C4-2B (cell line): ENCODE results near the gene SMAD4.

Source experiments
- ZFX ChIP-seq: fragments of 450-650 bp; IDR thresholded peaks from 2 replicates; pipeline ENCODE4 v1.6.1; 2017
- TF ChIP-seq, protein P1 (sequence below): fragments of 450-650 bp; conservative IDR thresholded peaks from 2 replicates; pipeline ENCODE4 v1.5.1; 2017; ENCODE audit warnings: mild to moderate bottlenecking

- TF ChIP-seq, protein P1, sequence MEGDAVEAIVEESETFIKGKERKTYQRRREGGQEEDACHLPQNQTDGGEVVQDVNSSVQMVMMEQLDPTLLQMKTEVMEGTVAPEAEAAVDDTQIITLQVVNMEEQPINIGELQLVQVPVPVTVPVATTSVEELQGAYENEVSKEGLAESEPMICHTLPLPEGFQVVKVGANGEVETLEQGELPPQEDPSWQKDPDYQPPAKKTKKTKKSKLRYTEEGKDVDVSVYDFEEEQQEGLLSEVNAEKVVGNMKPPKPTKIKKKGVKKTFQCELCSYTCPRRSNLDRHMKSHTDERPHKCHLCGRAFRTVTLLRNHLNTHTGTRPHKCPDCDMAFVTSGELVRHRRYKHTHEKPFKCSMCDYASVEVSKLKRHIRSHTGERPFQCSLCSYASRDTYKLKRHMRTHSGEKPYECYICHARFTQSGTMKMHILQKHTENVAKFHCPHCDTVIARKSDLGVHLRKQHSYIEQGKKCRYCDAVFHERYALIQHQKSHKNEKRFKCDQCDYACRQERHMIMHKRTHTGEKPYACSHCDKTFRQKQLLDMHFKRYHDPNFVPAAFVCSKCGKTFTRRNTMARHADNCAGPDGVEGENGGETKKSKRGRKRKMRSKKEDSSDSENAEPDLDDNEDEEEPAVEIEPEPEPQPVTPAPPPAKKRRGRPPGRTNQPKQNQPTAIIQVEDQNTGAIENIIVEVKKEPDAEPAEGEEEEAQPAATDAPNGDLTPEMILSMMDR: no peak
- TF ChIP-seq ZFX: no peak
These were observed 93.0 kb downstream of the SMAD4 start for GRCh38 chr18:51123046-51123395.
